Upper lobe of left lung (tissue), 4 donors: Measurements from ENCODE around the gene SLX4IP.

Source experiments
- CTCF ChIP-seq, 6 experiments: fragments of 450-650 bp in 4 of 6; fragments of 200-600 bp in 2 of 6; sonication (generic) in 2 of 6; IDR thresholded peaks; one replicate each; pipeline ENCODE4 v1.5.1; 2016 to 2019; ENCODE audit warnings: antibody characterized with exemption in 6 of 6
- EP300 ChIP-seq, 4 donors: sonication (generic); formaldehyde crosslinking; IDR thresholded peaks; one replicate each; pipeline ENCODE4 v1.5.1; 2017; ENCODE audit warnings: antibody characterized with exemption in 4 of 4, control low read depth in 2 of 4
- POLR2A ChIP-seq, 4 donors: fragments of 450-650 bp; IDR thresholded peaks; one replicate each; pipeline ENCODE4 v1.5.1; 2016 to 2017; ENCODE audit warnings: antibody characterized with exemption in 4 of 4, mild to moderate bottlenecking in 2 of 4
- POLR2AphosphoS5 ChIP-seq, 2 donors: sonication (generic); formaldehyde crosslinking; IDR thresholded peaks; one replicate each; pipeline ENCODE4 v1.5.1; 2017; ENCODE audit warnings: antibody characterized with exemption in 2 of 2

GRCh38 chr20:10497791-10498190, 62.7 kb downstream of the SLX4IP start:
- TF ChIP-seq POLR2AphosphoS5 (IDR thresholded peaks at IDR 0.05) (no peak), CTCF (IDR thresholded peaks at IDR 0.05) (no peak), POLR2A (IDR thresholded peaks at IDR 0.05) (no peak), EP300 (IDR thresholded peaks at IDR 0.05) (no peak)
